ENCODE measurements around the gene INPP5D.
A peak's percentile ranks its signal among the peaks of the same experiment; 100 is the strongest.
"Not testable (repeated sequence)": the region's sequence is repeated elsewhere in the genome, so short reads cannot be mapped to it uniquely, and the experiment has no call there.

The INPP5D gene

GRCh38 chr2:233062451-233062850, 2.3 kb downstream of the INPP5D start:
- peak overlapping the region; percentile 98 for H3K4me2 ChIP-seq
- H3K9me3 ChIP-seq = peaks cover 11% of the 10 kb centered on the region; the same call in 1 of the 2 replicates
- H3K4me3 ChIP-seq = peak overlapping the region; percentile 83
- H3K27me3 ChIP-seq = no peaks in the 10 kb centered on the region
- H3K4me1 ChIP-seq = peaks cover 62% of the 10 kb centered on the region
- peak overlapping the region; percentile 89 for H3K9ac ChIP-seq
- peak overlapping the region; percentile 96 for H3K27ac ChIP-seq
- peaks cover 53% of the 10 kb centered on the region for H3K36me3 ChIP-seq
- peaks cover 64% of the 10 kb centered on the region for H4K20me1 ChIP-seq
- no peak for TF ChIP-seq Cebpa-rat (IDR thresholded peaks at IDR 0.05)

DNA sequence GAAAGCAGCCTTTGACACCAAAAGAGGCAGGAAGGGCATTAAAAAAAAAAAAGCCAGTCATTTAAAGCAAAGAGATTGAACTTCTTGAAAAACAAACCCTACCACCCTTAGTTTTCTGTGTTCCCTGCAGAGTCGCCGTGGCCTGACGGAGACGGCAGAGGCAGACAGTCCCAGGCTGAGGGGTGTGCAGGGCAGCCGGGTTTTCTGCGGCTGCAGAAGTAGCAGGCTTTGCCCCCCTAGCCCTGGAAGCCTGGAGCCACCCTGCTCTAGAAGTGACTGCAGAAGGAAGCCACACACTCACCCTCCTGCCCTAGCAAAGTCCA, 2.8 kb downstream of the INPP5D start:
- peaks cover 11% of the 10 kb centered on the region; the same call in 1 of the 2 replicates for H3K9me3 ChIP-seq
- H3K27me3 ChIP-seq = no peaks in the 10 kb centered on the region
- peak overlapping the region; percentile 96; the same call in 1 of the 2 replicates for H3K27ac ChIP-seq
- no peak for TF ChIP-seq Cebpa-rat (IDR thresholded peaks at IDR 0.05)
- peaks cover 57% of the 10 kb centered on the region for H3K36me3 ChIP-seq
- peak overlapping the region; percentile 83 for H3K4me3 ChIP-seq
- peak overlapping the region; percentile 89 for H3K9ac ChIP-seq
- H4K20me1 ChIP-seq = peaks cover 68% of the 10 kb centered on the region
- peaks cover 66% of the 10 kb centered on the region for H3K4me1 ChIP-seq
- H3K4me2 ChIP-seq = peak overlapping the region; percentile 98

- Histone ChIP-seq H3K9me3 (peaks cover 11% of the 10 kb centered on the region; the same call in 1 of the 2 replicates), H3K4me2 (peak overlapping the region; percentile 98), H3K4me3 (peak overlapping the region; percentile 83), H3K27ac (peak overlapping the region; percentile 96; the same call in 1 of the 2 replicates), H3K9ac (peak overlapping the region; percentile 89), H4K20me1 (peaks cover 73% of the 10 kb centered on the region), H3K4me1 (peaks cover 71% of the 10 kb centered on the region), H3K27me3 (no peaks in the 10 kb centered on the region), H3K36me3 (peaks cover 62% of the 10 kb centered on the region)
- no peak for TF ChIP-seq Cebpa-rat (IDR thresholded peaks at IDR 0.05)
These were observed 3.3 kb downstream of the INPP5D start for GRCh38 chr2:233063269-233063975.

DNA sequence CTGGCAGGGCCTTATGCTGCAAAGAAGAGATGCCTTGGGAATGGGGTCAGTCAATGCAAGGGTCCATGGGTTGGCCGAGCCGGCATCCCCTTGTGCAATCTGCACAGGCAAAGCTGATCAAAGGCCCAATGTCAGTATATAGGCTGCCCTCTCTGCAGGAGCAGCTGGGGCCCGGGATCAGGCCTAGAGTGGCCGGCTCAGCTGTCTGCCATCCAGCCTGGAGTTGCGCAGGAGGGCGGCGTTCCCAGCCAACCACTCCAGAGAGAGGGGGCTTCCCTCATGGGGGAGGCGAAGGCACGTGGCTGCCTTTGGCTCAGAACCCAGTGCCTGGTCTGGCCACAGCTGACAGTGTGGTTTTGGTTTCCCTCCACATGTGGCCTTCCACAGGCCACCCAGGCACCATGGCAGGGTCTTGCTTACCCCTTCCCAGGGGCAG, 3.9 kb downstream of the INPP5D start:
- Histone ChIP-seq H3K4me2 (peak overlapping the region; percentile 98), H3K36me3 (peaks cover 68% of the 10 kb centered on the region), H3K9me3 (peaks cover 11% of the 10 kb centered on the region; the same call in 1 of the 2 replicates), H3K27me3 (no peaks in the 10 kb centered on the region), H3K4me1 (peaks cover 72% of the 10 kb centered on the region), H4K20me1 (peaks cover 79% of the 10 kb centered on the region), H3K4me3 (peak overlapping the region; percentile 83), H3K27ac (peak overlapping the region; percentile 33; the same call in 1 of the 2 replicates), H3K9ac (peak overlapping the region; percentile 89; the same call in 1 of the 2 replicates)
- no peak for TF ChIP-seq Cebpa-rat (IDR thresholded peaks at IDR 0.05)

DNA sequence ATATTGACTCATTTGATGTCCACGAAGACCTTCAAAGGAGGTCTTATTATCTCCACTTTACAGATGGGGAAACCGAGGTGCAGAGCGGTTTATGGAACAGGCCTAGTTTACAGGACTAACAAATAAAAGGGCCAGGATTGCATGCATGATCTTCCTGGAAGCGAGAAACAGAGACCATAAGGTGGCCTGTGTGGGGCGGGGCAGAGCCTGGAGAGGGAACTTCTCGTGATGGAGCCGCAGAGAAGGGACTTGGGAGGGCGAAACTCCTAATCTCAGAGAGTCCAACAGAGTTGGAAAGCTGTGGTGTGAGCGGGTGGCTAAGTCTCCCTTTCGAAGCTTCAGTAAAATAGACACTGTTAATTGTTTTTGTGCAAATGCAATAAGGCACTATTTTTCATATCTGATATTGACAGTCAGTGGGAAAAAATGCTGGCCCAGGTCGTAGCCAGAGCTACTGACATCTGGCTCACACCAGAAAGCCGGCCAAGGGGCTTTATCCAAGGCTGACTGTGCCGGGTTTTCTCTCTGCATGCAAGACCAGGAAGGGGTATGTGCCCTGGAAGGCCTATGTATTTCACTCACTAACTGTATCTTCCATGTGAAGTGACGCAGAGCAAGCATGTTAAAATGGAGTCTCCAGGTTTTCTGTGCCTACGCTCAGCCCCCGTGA, 4.5 kb downstream of the INPP5D start:
- Histone ChIP-seq H3K4me2 (peak overlapping the region; percentile 98), H4K20me1 (peaks cover 86% of the 10 kb centered on the region), H3K27ac (no peak overlapping the region), H3K9ac (no peak overlapping the region), H3K36me3 (peaks cover 71% of the 10 kb centered on the region), H3K4me1 (peaks cover 68% of the 10 kb centered on the region), H3K9me3 (peaks cover 11% of the 10 kb centered on the region; the same call in 1 of the 2 replicates), H3K27me3 (no peaks in the 10 kb centered on the region), H3K4me3 (no peak overlapping the region; the same call in 1 of the 2 replicates)
- no peak for TF ChIP-seq Cebpa-rat (IDR thresholded peaks at IDR 0.05)

GRCh38 chr2:233065200-233065589, 5.1 kb downstream of the INPP5D start:
- H3K9ac ChIP-seq, H3K4me2 ChIP-seq, H3K27ac ChIP-seq, H3K27me3 ChIP-seq, H3K4me3 ChIP-seq: not testable (repeated sequence)
- Histone ChIP-seq H3K9me3 (peaks cover 17% of the 10 kb centered on the region), H3K4me1 (peaks cover 66% of the 10 kb centered on the region), H3K36me3 (peaks cover 77% of the 10 kb centered on the region), H4K20me1 (peaks cover 91% of the 10 kb centered on the region)

- H3K4me3 ChIP-seq = no peak overlapping the region
- TF ChIP-seq Cebpa-rat (IDR thresholded peaks at IDR 0.05) = no peak
- H4K20me1 ChIP-seq = peaks cover 99% of the 10 kb centered on the region
- H3K4me1 ChIP-seq = peaks cover 71% of the 10 kb centered on the region
- no peaks in the 10 kb centered on the region for H3K27me3 ChIP-seq
- H3K4me2 ChIP-seq = no peak overlapping the region
- H3K9me3 ChIP-seq = peaks cover 25% of the 10 kb centered on the region
- H3K27ac ChIP-seq = no peak overlapping the region
- peaks cover 85% of the 10 kb centered on the region for H3K36me3 ChIP-seq
- H3K9ac ChIP-seq = no peak overlapping the region
These were observed 5.9 kb downstream of the INPP5D start for GRCh38 chr2:233065954-233066470.

DNA sequence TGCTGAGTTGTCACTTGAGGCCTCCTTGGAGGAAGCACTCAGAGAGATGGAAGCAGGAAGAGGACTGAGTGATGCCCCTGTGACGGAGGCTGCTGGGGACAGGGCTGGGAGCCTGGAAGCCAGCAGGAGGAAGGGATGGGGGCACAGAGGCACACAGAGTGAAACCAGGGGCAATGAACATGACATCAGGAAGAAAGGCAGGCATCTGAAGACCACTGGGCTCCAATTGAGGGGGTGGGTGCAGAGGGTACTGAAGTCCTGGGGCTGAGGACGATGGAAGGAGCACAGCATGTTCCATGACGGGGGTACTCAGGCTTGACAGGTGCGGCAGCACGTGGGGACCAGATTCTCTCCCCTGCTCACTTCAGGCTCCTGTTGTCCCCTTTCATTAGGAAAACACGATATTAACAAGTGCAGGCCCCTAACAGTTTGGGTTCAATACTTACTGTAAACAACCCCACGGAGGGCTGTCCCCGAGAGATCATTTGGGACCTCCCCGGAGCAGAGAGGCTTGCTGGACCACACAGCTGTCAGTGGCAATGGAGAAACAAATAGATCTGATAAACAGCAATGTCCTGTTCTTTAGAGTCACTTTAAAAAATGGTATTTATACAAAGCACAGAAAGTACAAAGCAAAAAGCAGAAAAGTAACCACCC, 8.7 kb downstream of the INPP5D start:
- Histone ChIP-seq H3K27ac (peak overlapping the region; percentile 13; the same call in 1 of the 2 replicates), H4K20me1 (peaks cover 89% of the 10 kb centered on the region), H3K4me1 (peaks cover 58% of the 10 kb centered on the region)

DNA sequence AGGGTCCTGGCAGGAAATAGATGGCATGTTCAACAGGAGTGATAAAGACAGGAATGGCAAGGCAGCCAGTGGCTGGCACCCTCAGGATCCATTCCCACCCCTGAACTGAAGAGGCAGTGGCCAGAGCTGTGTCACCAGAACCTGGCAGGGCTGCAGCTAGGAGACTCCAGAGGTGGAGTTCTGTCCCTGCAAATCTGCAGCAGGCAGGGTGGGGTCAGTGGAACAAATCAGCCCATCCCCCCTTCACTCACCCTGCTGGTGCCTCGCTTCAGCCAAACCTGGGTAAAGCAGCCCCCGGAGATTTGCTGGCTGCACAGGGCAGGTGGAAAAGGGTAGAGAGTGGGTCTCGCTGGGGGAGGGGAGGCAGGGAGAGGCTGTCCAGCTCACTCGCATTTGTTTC, 12.7 kb downstream of the INPP5D start:
- H3K27ac ChIP-seq = no peak overlapping the region
- H3K9me3 ChIP-seq = peaks cover 20% of the 10 kb centered on the region
- no peak for TF ChIP-seq Cebpa-rat (IDR thresholded peaks at IDR 0.05)
- peak overlapping the region; percentile 36 for H3K4me2 ChIP-seq
- peaks cover 73% of the 10 kb centered on the region for H3K4me1 ChIP-seq
- H3K36me3 ChIP-seq = peaks cover 65% of the 10 kb centered on the region
- H4K20me1 ChIP-seq = peaks cover 69% of the 10 kb centered on the region
- H3K4me3 ChIP-seq = no peak overlapping the region
- no peak overlapping the region for H3K9ac ChIP-seq
- H3K27me3 ChIP-seq = no peaks in the 10 kb centered on the region

More for the DNA sequence above, 8.7 kb downstream of the INPP5D start:
- peak overlapping the region; percentile 63 for H3K4me2 ChIP-seq
- no peak overlapping the region for H3K9ac ChIP-seq
- peaks cover 92% of the 10 kb centered on the region for H3K36me3 ChIP-seq
- H3K27me3 ChIP-seq = no peaks in the 10 kb centered on the region
- TF ChIP-seq Cebpa-rat (IDR thresholded peaks at IDR 0.05) = no peak
- H3K9me3 ChIP-seq = peaks cover 31% of the 10 kb centered on the region
- H3K4me3 ChIP-seq = no peak overlapping the region
